ENCODE results near the gene CCDC191.

GRCh38 chr3:113927556-113927955 lies 128.8 kb downstream of the CCDC191 start:
- no peak for TF ChIP-seq CTCF (IDR thresholded peaks at IDR 0.05)
- TF ChIP-seq POLR2A (IDR thresholded peaks at IDR 0.05; ENCODE audit: low read depth) = no peak

Measured in esophagus muscularis mucosa (tissue), 3 donors.